Measurements from ENCODE around the gene GALNT2.

GALNT2 gene

DNA sequence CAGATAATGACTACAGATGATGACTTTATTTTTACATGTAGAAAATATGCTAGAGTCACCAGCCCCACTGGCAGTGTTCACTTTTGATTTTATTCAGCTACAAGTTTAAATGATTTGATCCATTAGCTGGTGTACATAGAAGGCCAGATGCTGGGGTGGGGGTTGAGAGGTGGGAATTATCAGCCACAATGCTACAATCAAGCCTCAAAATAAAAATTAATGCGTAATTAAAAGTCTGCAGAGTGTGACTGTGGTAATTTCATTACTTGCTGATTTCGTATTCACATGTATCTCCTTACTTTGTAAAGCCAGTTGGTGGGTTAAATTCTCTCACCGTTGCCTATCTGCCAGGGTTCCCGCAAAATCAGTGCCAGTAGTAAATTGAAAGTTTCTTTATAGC is 109.3 kb downstream of the GALNT2 start:
- no peak overlapping the region for H3K27ac ChIP-seq (ENCODE audit: low read depth, low read length)

DNA sequence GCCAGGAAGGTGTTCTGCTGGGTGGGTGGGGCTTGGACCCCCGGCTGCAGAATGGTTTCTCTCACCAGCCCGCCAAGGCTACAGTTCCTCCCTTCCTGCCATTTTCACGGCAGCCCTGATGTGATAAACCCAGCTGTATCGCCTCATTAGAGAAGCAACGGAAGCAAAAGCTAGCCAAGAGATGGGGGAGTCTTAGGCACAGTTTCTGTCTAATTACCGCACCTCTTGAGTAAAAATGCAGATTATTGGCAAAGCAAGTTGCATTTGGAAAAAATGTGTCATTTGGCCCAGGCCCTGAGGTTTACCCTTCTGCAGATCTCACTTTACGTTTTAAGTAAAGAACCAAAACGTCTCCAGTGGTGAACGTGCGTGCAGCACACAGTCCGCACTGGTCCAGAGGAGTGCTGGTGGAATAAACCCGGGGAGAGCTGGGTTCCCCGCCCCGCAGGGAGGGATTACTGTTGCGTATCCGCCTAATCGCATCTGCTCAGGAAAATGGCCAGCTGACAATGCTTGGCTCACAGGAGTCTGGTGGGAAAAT is 109.9 kb downstream of the GALNT2 start:
- H3K4me3 ChIP-seq (ENCODE audit: low read depth in 1 of 2, low read length in 2 of 2) = peak overlapping the region in 1 of 2 donors; percentile 29
- no peak overlapping the region for H3K27ac ChIP-seq (ENCODE audit: low read depth, low read length)

More for the DNA sequence above, 109.3 kb downstream of the GALNT2 start:
- Histone ChIP-seq H3K4me3 (ENCODE audit: low read depth in 1 of 2, low read length in 2 of 2) (no peak overlapping the region), H3K9ac (ENCODE audit: low read depth in 1 of 2, low read length in 2 of 2) (no peak overlapping the region), H3K36me3 (ENCODE audit: control insufficient read depth in 1 of 2, insufficient read depth in 2 of 2, low read length in 2 of 2) (peaks cover 0 to 5% of the 10 kb centered on the region in 2 donors), H3K27me3 (ENCODE audit: control insufficient read depth in 1 of 2, insufficient read depth in 2 of 2, low read length in 2 of 2) (no peaks in the 10 kb centered on the region), H3K4me1 (ENCODE audit: control insufficient read depth in 1 of 2, insufficient read depth in 2 of 2, low read length in 2 of 2) (peaks cover 19 to 28% of the 10 kb centered on the region in 2 donors), H3K9me3 (ENCODE audit: control insufficient read depth in 1 of 2, low read length in 2 of 2) (no peaks in the 10 kb centered on the region)

DNA sequence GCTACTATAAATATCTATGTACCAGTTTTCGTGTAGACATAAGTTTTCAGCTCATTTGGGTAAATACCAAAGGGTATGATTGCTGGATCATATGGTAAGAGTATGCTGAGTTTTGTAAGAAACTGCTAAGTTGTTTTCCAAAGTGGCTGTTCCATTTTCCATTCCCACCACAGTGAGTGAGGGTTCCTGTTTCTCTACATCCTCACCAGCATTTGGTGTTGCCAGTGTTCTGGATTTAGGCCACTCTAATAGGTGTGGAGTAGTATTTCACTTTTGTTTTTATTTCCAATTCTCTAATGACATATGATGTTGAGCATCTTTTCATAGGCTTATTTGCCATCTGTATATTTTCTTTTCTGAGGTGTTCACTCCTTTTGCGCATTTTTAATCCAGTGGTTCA is 112.2 kb downstream of the GALNT2 start:
- H3K9ac ChIP-seq (ENCODE audit: low read depth in 1 of 2, low read length in 2 of 2) = no peak overlapping the region
- H3K4me1 ChIP-seq (ENCODE audit: control insufficient read depth in 1 of 2, insufficient read depth in 2 of 2, low read length in 2 of 2) = peaks cover 16 to 23% of the 10 kb centered on the region in 2 donors
- no peaks in the 10 kb centered on the region for H3K9me3 ChIP-seq (ENCODE audit: control insufficient read depth in 1 of 2, low read length in 2 of 2)

More for the DNA sequence above, 109.9 kb downstream of the GALNT2 start:
- Histone ChIP-seq H3K36me3 (ENCODE audit: control insufficient read depth in 1 of 2, insufficient read depth in 2 of 2, low read length in 2 of 2) (peaks cover 0 to 5% of the 10 kb centered on the region in 2 donors), H3K4me1 (ENCODE audit: control insufficient read depth in 1 of 2, insufficient read depth in 2 of 2, low read length in 2 of 2) (peaks cover 19 to 28% of the 10 kb centered on the region in 2 donors), H3K27me3 (ENCODE audit: control insufficient read depth in 1 of 2, insufficient read depth in 2 of 2, low read length in 2 of 2) (no peaks in the 10 kb centered on the region), H3K9ac (ENCODE audit: low read depth in 1 of 2, low read length in 2 of 2) (no peak overlapping the region), H3K9me3 (ENCODE audit: control insufficient read depth in 1 of 2, low read length in 2 of 2) (no peaks in the 10 kb centered on the region)

DNA sequence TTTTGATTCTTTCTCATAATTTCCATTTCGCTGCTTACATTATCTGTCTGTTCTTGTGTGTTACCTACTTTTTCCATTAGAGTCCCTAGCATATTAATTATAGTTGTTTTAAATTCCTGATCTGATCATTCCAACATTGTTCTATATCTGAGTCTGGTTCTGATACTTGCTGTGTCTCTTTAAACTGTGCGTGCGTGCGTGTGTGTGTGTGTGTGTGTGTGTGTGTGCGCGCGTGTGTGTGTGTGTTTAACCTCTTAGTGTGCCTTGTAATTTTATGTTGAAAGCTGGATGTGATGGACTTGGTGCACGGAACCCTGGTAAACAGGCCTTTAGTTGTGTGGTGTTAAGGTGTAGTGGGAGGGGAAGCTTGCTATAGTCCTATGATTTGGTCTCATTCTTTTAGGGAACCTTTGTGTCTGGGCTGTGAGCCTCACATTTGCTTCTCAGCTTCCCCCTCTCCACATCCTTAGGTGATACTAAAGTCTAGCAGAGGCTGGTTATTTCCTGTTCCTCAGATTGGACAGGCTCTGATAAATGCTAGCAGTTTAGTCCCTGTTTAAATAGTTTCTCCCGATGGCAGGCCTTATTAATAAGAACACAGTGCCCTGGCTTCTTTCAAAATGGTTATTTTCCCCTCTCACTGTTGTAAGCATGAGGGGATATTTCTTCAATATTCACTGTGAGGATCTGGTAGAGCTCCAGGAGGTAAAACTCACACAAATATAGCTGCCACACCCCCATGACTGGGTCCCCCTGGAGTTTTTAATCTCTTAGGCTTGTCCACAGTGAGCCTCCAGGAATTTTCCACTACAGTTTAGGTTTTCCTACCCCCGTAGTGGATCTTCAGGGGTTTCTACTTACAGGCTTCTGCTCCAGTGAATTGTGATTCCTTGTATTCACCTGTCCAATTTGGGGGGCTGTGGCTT is 118.3 kb downstream of the GALNT2 start:
- H3K36me3 ChIP-seq (ENCODE audit: control insufficient read depth in 1 of 2, insufficient read depth in 2 of 2, low read length in 2 of 2) = no peaks in the 10 kb centered on the region
- H3K27me3 ChIP-seq (ENCODE audit: control insufficient read depth in 1 of 2, insufficient read depth in 2 of 2, low read length in 2 of 2) = no peaks in the 10 kb centered on the region
- H3K27ac ChIP-seq (ENCODE audit: low read depth, low read length) = no peak overlapping the region
- peak overlapping the region; percentile 37 to 38 for H3K4me3 ChIP-seq (ENCODE audit: low read depth in 1 of 2, low read length in 2 of 2)
- H3K9ac ChIP-seq (ENCODE audit: low read depth in 1 of 2, low read length in 2 of 2) = peak overlapping the region in 1 of 2 donors; percentile 19
- H3K4me1 ChIP-seq (ENCODE audit: control insufficient read depth in 1 of 2, insufficient read depth in 2 of 2, low read length in 2 of 2) = peaks cover 12 to 16% of the 10 kb centered on the region in 2 donors
- no peaks in the 10 kb centered on the region for H3K9me3 ChIP-seq (ENCODE audit: control insufficient read depth in 1 of 2, low read length in 2 of 2)

More for the DNA sequence above, 112.2 kb downstream of the GALNT2 start:
- no peaks in the 10 kb centered on the region for H3K27me3 ChIP-seq (ENCODE audit: control insufficient read depth in 1 of 2, insufficient read depth in 2 of 2, low read length in 2 of 2)
- no peak overlapping the region for H3K4me3 ChIP-seq (ENCODE audit: low read depth in 1 of 2, low read length in 2 of 2)
- no peak overlapping the region for H3K27ac ChIP-seq (ENCODE audit: low read depth, low read length)
- peaks cover 0 to 5% of the 10 kb centered on the region in 2 donors for H3K36me3 ChIP-seq (ENCODE audit: control insufficient read depth in 1 of 2, insufficient read depth in 2 of 2, low read length in 2 of 2)

DNA sequence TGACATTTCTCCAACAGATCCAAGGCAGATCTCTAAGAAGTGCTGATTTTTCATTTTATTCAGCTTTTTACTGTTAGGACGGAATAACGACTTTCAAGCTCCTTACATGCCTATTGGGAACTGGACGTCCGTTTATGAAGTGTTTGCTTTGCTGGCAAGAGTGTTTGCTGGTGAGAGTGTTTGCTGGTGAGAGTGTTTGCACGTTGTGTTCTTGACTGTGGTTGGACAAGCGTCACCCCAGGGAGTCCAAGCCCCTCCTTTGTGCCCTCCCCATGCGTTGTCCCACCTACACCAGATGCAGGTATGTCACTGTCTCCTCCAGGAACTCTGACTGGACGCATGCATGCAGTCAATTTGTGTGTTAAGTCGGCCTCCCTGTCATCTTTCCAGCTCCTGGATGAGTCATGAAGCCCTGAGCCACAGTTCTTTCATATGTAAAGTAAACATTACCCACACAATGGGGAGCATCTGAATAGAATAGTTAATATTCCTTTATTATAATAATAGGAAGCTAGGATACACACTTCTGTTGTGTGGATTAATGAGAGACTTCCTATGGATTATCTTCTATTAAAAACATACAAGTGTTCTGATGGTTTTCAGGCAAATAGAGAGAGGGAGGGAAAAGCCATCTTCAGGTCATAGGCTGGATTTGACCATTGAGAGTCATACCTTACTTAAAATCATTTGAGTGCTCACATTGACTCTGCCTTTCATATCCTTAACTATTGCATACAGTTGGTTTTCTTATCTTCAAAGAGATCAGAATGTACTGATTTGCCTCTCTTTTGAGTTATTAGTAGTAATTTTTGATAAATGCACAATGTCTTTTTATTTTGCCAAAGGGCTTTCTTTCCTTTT is 119.2 kb downstream of the GALNT2 start:
- Histone ChIP-seq H3K9me3 (ENCODE audit: control insufficient read depth in 1 of 2, low read length in 2 of 2) (no peaks in the 10 kb centered on the region), H3K9ac (ENCODE audit: low read depth in 1 of 2, low read length in 2 of 2) (peak overlapping the region in 1 of 2 donors; percentile 19), H3K27ac (ENCODE audit: low read depth, low read length) (no peak overlapping the region), H3K36me3 (ENCODE audit: control insufficient read depth in 1 of 2, insufficient read depth in 2 of 2, low read length in 2 of 2) (no peaks in the 10 kb centered on the region), H3K4me3 (ENCODE audit: low read depth in 1 of 2, low read length in 2 of 2) (peak overlapping the region; percentile 37 to 38), H3K4me1 (ENCODE audit: control insufficient read depth in 1 of 2, insufficient read depth in 2 of 2, low read length in 2 of 2) (peaks cover 12 to 16% of the 10 kb centered on the region in 2 donors), H3K27me3 (ENCODE audit: control insufficient read depth in 1 of 2, insufficient read depth in 2 of 2, low read length in 2 of 2) (no peaks in the 10 kb centered on the region)

DNA sequence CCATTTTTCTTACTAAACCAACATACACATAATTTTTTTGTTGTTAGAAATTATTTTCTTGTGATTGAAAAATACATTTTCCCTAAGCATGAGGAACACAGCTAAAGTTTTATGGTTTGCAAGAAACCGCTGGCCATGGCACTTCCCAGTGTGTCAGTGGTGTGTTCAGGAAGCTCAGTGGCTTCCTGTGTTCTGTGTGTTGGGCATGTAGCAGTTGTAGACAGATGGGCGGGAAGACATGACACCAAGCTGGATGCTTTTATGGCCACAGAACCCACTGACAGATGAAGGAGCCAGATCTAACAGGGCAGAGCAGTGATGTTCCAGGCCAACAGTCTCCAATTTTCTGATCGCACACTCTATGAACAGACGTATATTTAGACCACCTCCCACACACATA is 119.8 kb downstream of the GALNT2 start:
- H3K9me3 ChIP-seq (ENCODE audit: control insufficient read depth in 1 of 2, low read length in 2 of 2) = no peaks in the 10 kb centered on the region
- peaks cover 12 to 16% of the 10 kb centered on the region in 2 donors for H3K4me1 ChIP-seq (ENCODE audit: control insufficient read depth in 1 of 2, insufficient read depth in 2 of 2, low read length in 2 of 2)
- no peak overlapping the region for H3K4me3 ChIP-seq (ENCODE audit: low read depth in 1 of 2, low read length in 2 of 2)
- H3K27me3 ChIP-seq (ENCODE audit: control insufficient read depth in 1 of 2, insufficient read depth in 2 of 2, low read length in 2 of 2) = no peaks in the 10 kb centered on the region
- H3K27ac ChIP-seq (ENCODE audit: low read depth, low read length) = no peak overlapping the region
- H3K36me3 ChIP-seq (ENCODE audit: control insufficient read depth in 1 of 2, insufficient read depth in 2 of 2, low read length in 2 of 2) = no peaks in the 10 kb centered on the region
- H3K9ac ChIP-seq (ENCODE audit: low read depth in 1 of 2, low read length in 2 of 2) = no peak overlapping the region

DNA sequence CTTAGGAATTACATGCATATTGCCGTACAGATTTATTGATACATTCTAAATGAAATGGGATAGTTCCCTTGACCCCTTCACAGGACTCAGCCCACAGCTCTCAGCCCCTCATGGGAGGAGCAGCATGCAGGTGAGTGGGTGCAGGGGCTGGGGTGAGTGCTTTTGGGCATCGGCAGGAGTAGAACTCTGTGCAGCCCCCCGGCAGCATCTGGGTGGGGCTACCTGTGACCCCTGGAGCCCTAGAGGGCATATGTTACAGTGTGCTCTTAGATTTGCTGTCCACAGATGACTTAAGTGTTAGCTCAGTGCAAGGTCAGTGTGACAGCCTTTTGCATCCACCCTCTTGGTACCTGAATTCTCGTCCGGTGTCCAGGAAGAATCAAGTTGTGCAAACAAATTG is 120.3 kb downstream of the GALNT2 start:
- Histone ChIP-seq H3K4me3 (ENCODE audit: low read depth in 1 of 2, low read length in 2 of 2) (no peak overlapping the region), H3K9me3 (ENCODE audit: control insufficient read depth in 1 of 2, low read length in 2 of 2) (no peaks in the 10 kb centered on the region), H3K27me3 (ENCODE audit: control insufficient read depth in 1 of 2, insufficient read depth in 2 of 2, low read length in 2 of 2) (no peaks in the 10 kb centered on the region), H3K27ac (ENCODE audit: low read depth, low read length) (no peak overlapping the region), H3K9ac (ENCODE audit: low read depth in 1 of 2, low read length in 2 of 2) (no peak overlapping the region), H3K36me3 (ENCODE audit: control insufficient read depth in 1 of 2, insufficient read depth in 2 of 2, low read length in 2 of 2) (no peaks in the 10 kb centered on the region), H3K4me1 (ENCODE audit: control insufficient read depth in 1 of 2, insufficient read depth in 2 of 2, low read length in 2 of 2) (peaks cover 12 to 16% of the 10 kb centered on the region in 2 donors)

DNA sequence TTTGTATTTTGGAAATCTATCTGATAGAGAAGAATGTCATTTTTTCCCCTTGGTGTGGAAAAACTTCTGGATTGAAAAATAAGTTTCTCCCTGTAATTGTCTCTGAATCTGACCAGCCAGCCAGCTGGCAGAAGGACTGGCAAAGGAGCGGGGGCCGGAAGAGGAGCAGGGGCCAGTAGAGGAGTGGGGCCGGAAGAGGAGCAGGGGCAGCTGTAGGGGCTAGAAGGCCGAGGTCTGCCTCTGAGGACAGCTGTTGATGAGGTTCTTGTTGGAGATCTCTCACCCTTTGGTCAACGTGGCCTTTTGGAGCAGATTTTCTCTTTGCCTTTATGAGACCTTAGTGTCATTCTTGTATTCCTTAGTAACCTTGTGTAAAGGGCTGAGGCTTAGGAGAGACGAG is 121.8 kb downstream of the GALNT2 start:
- Histone ChIP-seq H3K36me3 (ENCODE audit: control insufficient read depth in 1 of 2, insufficient read depth in 2 of 2, low read length in 2 of 2) (no peaks in the 10 kb centered on the region), H3K27ac (ENCODE audit: low read depth, low read length) (no peak overlapping the region), H3K9me3 (ENCODE audit: control insufficient read depth in 1 of 2, low read length in 2 of 2) (no peaks in the 10 kb centered on the region), H3K9ac (ENCODE audit: low read depth in 1 of 2, low read length in 2 of 2) (no peak overlapping the region), H3K27me3 (ENCODE audit: control insufficient read depth in 1 of 2, insufficient read depth in 2 of 2, low read length in 2 of 2) (no peaks in the 10 kb centered on the region), H3K4me1 (ENCODE audit: control insufficient read depth in 1 of 2, insufficient read depth in 2 of 2, low read length in 2 of 2) (peaks cover 12 to 16% of the 10 kb centered on the region in 2 donors), H3K4me3 (ENCODE audit: low read depth in 1 of 2, low read length in 2 of 2) (no peak overlapping the region)

DNA sequence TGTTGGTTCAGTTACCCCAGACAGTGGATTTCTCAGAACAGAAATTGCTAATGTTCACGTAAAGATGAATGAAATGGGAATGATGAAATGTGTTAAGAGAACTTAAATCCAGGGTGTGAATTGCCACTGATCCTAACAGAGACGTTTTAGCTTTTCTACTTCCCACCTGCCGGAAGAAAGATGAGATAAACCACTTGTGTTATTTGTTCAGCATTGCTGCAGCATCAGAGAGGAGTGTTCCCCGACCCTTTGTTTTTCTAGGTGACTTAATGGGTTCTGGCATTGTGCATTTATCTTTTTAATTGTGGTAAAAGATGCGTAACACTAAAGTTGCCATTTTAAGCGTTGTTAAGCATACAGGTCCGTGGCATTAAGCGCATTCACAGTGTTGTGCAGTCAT is 122.3 kb downstream of the GALNT2 start:
- H3K9ac ChIP-seq (ENCODE audit: low read depth in 1 of 2, low read length in 2 of 2) = no peak overlapping the region
- H3K36me3 ChIP-seq (ENCODE audit: control insufficient read depth in 1 of 2, insufficient read depth in 2 of 2, low read length in 2 of 2) = no peaks in the 10 kb centered on the region
- H3K27ac ChIP-seq (ENCODE audit: low read depth, low read length) = no peak overlapping the region
- no peaks in the 10 kb centered on the region for H3K27me3 ChIP-seq (ENCODE audit: control insufficient read depth in 1 of 2, insufficient read depth in 2 of 2, low read length in 2 of 2)
- H3K4me3 ChIP-seq (ENCODE audit: low read depth in 1 of 2, low read length in 2 of 2) = no peak overlapping the region
- H3K9me3 ChIP-seq (ENCODE audit: control insufficient read depth in 1 of 2, low read length in 2 of 2) = no peaks in the 10 kb centered on the region
- peaks cover 12 to 16% of the 10 kb centered on the region in 2 donors for H3K4me1 ChIP-seq (ENCODE audit: control insufficient read depth in 1 of 2, insufficient read depth in 2 of 2, low read length in 2 of 2)
